ENCODE results near the gene HSD3B1.

Gene HSD3B1

DNA sequence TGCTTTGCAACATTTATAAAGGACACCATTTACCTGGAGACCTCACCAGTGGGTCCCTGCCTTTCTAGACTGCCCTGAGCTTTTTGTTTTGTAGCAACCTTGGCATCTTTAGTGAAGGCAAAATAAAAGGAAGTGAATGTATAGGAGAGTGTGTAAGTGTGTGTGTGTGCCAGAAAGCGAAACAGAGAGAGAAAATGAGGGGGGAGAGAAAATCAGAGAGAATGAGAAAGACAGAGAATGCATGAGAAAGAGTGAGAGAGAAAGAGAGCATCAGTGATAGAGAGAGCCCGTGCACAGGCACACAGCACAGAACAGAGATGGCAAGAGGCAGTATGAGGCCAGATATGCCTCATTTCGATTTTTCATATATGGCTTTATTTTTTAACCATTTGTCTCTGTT, 57.5 kb downstream of the HSD3B1 start:
- H3K4me3 ChIP-seq (replicated peaks in 1 of 2; ENCODE audit: low read depth in 2 of 2, low read length in 2 of 2): no peak overlapping the region
- TF ChIP-seq CTCF (IDR thresholded peaks at IDR 0.05; ENCODE audit: low read depth, low read length): no peak
- DNase-seq (ENCODE audit: low read depth in 2 of 2): no peak
